PC-3 (cell line): Measurements from ENCODE around the gene ABCA7.

ENCODE experiments used
- CTCF ChIP-seq: fragments of 300-600 bp; sonication (generic); conservative IDR thresholded peaks from 2 replicates; pipeline ENCODE4 v1.5.1; 2017; ENCODE audit warnings: antibody characterized with exemption, low read depth, mild to moderate bottlenecking, low read length
- EZH2 ChIP-seq: fragments of 300-600 bp; sonication (generic); IDR thresholded peaks from one replicate; pipeline ENCODE4 v1.6.1; 2017; ENCODE audit warnings: antibody characterized with exemption, mild to moderate bottlenecking, low read length; ENCODE audit not compliant: unreplicated experiment

GRCh38 chr19:1058112-1058511 is 18.2 kb downstream of the ABCA7 start:
- TF ChIP-seq CTCF (no peak), EZH2 (no peak)
